GM12891 (cell line): Measurements from ENCODE around the gene TRPV5.

Experiments
- POLR2A ChIP-seq: IDR thresholded peaks from 2 replicates; pipeline ENCODE4 v1.6.1; 2011; ENCODE audit warnings: low read depth, low read length, control low read depth
- POLR2AphosphoS5 ChIP-seq: IDR thresholded peaks from 2 replicates; pipeline ENCODE4 v1.6.1; 2011; ENCODE audit warnings: low read depth, low read length, control low read depth
- POU2F2 ChIP-seq: IDR thresholded peaks from 2 replicates; pipeline ENCODE4 v1.6.1; 2011; ENCODE audit warnings: low read depth, mild to moderate bottlenecking, control low read depth, low read length, moderate library complexity
- TAF1 ChIP-seq: IDR thresholded peaks from 2 replicates; pipeline ENCODE4 v1.6.1; 2011; ENCODE audit warnings: low read depth, low read length, control low read depth

GRCh38 chr7:142860968-142861367 is 72.6 kb downstream of the TRPV5 start:
- no peak for TF ChIP-seq POLR2AphosphoS5
- TF ChIP-seq POLR2A: no peak
- no peak for TF ChIP-seq POU2F2
- TF ChIP-seq TAF1: no peak
